Ovary (tissue), 9 donors: ENCODE data around the gene SEC14L1. TPM values are rescaled to one million over a fixed set of nuclear protein-coding genes. Genes with fewer than 3 reads are reported as not detected.

Experiments
- DNase-seq, 5 donors: peaks; one replicate each; pipeline ENCODE4 v3.0.0-alpha.2; 2019 to 2020
- H3K27ac ChIP-seq, 2 donors: fragments of 200-600 bp; one replicate each; pipeline versions ENCODE4 v1.5.1 to v1.8.0; 2019 to 2022
- H3K27me3 ChIP-seq: fragments of 200-600 bp; one replicate; pipeline ENCODE4 v1.8.0; 2022
- H3K36me3 ChIP-seq: fragments of 200-600 bp; sonication (generic); one replicate; pipeline ENCODE4 v1.5.1; 2019
- H3K4me1 ChIP-seq: one replicate; pipeline ENCODE4 v1.8.1; 2013; ENCODE audit warnings: mild to moderate bottlenecking, moderate library complexity; ENCODE audit not compliant: insufficient read depth
- H3K4me3 ChIP-seq: fragments of 200-600 bp; sonication (generic); one replicate; pipeline ENCODE4 v1.5.1; 2017
- H3K9me3 ChIP-seq, 2 donors: fragments of 200-600 bp in 1 of 2; sonication (generic) in 1 of 2; one replicate each; pipeline versions ENCODE4 v1.5.1 to v1.8.1; 2013 to 2019; ENCODE audit warnings: mild to moderate bottlenecking in 1 of 2, moderate library complexity in 1 of 2
- EP300 ChIP-seq: sonication (generic); formaldehyde crosslinking; IDR thresholded peaks from one replicate; pipeline ENCODE4 v1.6.1; 2017; ENCODE audit warnings: antibody characterized with exemption
- POLR2A ChIP-seq: fragments of 450-650 bp; IDR thresholded peaks from one replicate; pipeline ENCODE4 v1.6.1; 2017; ENCODE audit warnings: antibody characterized with exemption, mild to moderate bottlenecking, moderate library complexity
- WGBS, 3 donors: extraction: QIAGEN DNeasy Blood & Tissue Kit in 1 of 3; methylation state at CpG; one replicate each; pipeline versions ENCODE4 v1.1.5 to v1.1.7; 2013 to 2017; 5-methylcytosine and 5-hydroxymethylcytosine counted together
- intact Hi-C, 4 donors: fragments of 100-400 bp; cut with DNase I; formaldehyde crosslinking; loops; one replicate each; pipeline versions ENCODE4 v1.11.0 to v1.15.1; 2022 to 2023
- polyA plus RNA-seq, 2 donors: library from polyadenylated mRNA; stranded (reverse); fragments of 200-250 nt in 1 of 2; fragments of 350-450 nt in 1 of 2; fragmentation: Illumina TruSeq in 1 of 2; extraction: RNeasy Lipid Tissue Mini Kit (QIAGEN cat#74804) in 1 of 2; gene quantifications; one replicate each; pipeline ENCODE4 v1.2.3, GENCODE V29; 2013 to 2014
- total RNA-seq, 7 donors: library from RNA; depleted of rRNA in 2 of 7; stranded (reverse); fragments of >200 nt in 2 of 7; fragmentation: NEBNext Ultra II Directional in 3 of 7; extraction: Animal tissue kit (Norgen Biotek cat#: 25700) in 3 of 7; gene quantifications; one replicate each; pipeline versions ENCODE4 v1.1.0 to v1.2.4, GENCODE V29; 2016 to 2023
- TF ChIP-seq, protein P1 (sequence below), 3 donors: fragments of 450-650 bp in 2 of 3; fragments of 200-600 bp in 1 of 3; IDR thresholded peaks; one replicate each; pipeline versions ENCODE4 v1.5.1 to v1.8.0; 2016 to 2022; ENCODE audit warnings: antibody characterized with exemption in 3 of 3, mild to moderate bottlenecking in 1 of 3
- donor health status: DM: no; HTN: no; CAD: no; lungs with moderate emphysema.
- donor health status: DM: no; HTN: no; CAD: no.
- donor health status: Bipolar disorder and iron deficiency.
- donor health status: DM: yes; HTN: yes; CAD: no.
- donor health status: DM: no; HTN: no; CAD: no.
- donor health status: DM: yes; HTN: yes; CAD: no.

SEC14L1 gene
- total and polyA plus RNA-seq, 9 donors: 29.1 to 78.7 (median 53.7) TPM

GRCh38 chr17:77228816-77229215, 88.0 kb downstream of the SEC14L1 start:
- H3K4me3 ChIP-seq: no peak overlapping the region
- H3K9me3 ChIP-seq: no peaks in the 10 kb centered on the region
- no peak for DNase-seq
- H3K27ac ChIP-seq: no peak overlapping the region
- no peaks in the 10 kb centered on the region for H3K36me3 ChIP-seq
- intact Hi-C loops: no loop called here
- no peaks in the 10 kb centered on the region for H3K27me3 ChIP-seq
- WGBS, 3 donors: 89% methylated on average over 13 of the region's 13 CpGs
- H3K4me1 ChIP-seq: no peaks in the 10 kb centered on the region
- TF ChIP-seq, protein P1, sequence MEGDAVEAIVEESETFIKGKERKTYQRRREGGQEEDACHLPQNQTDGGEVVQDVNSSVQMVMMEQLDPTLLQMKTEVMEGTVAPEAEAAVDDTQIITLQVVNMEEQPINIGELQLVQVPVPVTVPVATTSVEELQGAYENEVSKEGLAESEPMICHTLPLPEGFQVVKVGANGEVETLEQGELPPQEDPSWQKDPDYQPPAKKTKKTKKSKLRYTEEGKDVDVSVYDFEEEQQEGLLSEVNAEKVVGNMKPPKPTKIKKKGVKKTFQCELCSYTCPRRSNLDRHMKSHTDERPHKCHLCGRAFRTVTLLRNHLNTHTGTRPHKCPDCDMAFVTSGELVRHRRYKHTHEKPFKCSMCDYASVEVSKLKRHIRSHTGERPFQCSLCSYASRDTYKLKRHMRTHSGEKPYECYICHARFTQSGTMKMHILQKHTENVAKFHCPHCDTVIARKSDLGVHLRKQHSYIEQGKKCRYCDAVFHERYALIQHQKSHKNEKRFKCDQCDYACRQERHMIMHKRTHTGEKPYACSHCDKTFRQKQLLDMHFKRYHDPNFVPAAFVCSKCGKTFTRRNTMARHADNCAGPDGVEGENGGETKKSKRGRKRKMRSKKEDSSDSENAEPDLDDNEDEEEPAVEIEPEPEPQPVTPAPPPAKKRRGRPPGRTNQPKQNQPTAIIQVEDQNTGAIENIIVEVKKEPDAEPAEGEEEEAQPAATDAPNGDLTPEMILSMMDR (IDR thresholded peaks at IDR 0.05): no peak
- no peak for TF ChIP-seq POLR2A
- no peak for TF ChIP-seq EP300

DNA sequence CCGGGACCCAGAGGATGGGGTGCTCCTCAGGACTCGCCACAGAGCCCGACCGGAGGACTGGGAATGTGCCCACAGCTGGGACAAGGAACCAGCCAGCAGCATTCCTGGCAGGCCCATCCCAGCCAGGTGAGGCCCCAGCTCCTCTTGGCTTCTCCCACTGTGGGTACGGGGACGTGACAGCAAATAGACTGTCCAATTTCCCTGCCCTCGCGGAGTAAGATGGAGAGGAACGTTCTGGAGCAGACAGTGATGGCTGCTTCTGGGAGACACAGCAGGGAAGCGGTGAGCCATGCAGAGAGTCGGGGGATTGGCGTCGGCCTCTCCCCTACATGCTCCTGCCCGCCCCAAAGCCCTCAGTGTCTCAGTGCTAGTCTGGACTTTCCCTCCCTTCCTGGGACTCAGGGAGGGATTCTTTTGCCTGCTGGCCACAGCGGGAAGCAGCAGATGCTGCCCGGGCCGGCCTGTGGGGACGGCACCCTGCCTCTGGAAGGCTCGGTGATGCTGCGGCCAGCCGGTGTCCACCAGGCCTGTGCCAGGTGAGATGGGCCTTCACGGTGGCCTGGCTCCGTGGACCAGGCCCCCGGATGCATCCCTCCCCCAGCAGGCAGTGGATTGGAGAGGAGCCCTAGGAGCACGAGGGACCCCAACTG, 89.1 kb downstream of the SEC14L1 start:
- intact Hi-C loops: loop anchor here in 1 of 4 donors (10.0 kb wide), 1 partner anchor 55 kb away; no protein-coding TSS in a partner anchor
- 89 to 91% (median 89%) methylated on average over 22 to 25 of the region's 25 CpGs for WGBS, 3 donors

GRCh38 chr17:77230436-77230830, 89.7 kb downstream of the SEC14L1 start:
- intact Hi-C loops: loop anchor here in 1 of 4 donors (10.0 kb wide), 1 partner anchor 56 kb away; no protein-coding TSS in a partner anchor
- Histone ChIP-seq H3K4me3 (no peak overlapping the region), H3K9me3 (no peaks in the 10 kb centered on the region), H3K4me1 (no peaks in the 10 kb centered on the region), H3K27ac (no peak overlapping the region), H3K27me3 (no peaks in the 10 kb centered on the region), H3K36me3 (no peaks in the 10 kb centered on the region)
- DNase-seq: no peak
- 83 to 89% (median 86%) methylated on average over 6 of the region's 6 CpGs for WGBS, 3 donors
- no peak for TF ChIP-seq EP300
- TF ChIP-seq POLR2A: no peak
- TF ChIP-seq, protein P1 (IDR thresholded peaks at IDR 0.05): no peak

More for the DNA sequence above, 89.1 kb downstream of the SEC14L1 start:
- H3K4me1 ChIP-seq: no peaks in the 10 kb centered on the region
- no peak for DNase-seq
- no peak overlapping the region for H3K27ac ChIP-seq
- no peak for TF ChIP-seq EP300
- no peak for TF ChIP-seq POLR2A
- TF ChIP-seq, protein P1 (IDR thresholded peaks at IDR 0.05): no peak
- H3K36me3 ChIP-seq: no peaks in the 10 kb centered on the region
- H3K4me3 ChIP-seq: no peak overlapping the region
- no peaks in the 10 kb centered on the region for H3K9me3 ChIP-seq
- no peaks in the 10 kb centered on the region for H3K27me3 ChIP-seq

DNA sequence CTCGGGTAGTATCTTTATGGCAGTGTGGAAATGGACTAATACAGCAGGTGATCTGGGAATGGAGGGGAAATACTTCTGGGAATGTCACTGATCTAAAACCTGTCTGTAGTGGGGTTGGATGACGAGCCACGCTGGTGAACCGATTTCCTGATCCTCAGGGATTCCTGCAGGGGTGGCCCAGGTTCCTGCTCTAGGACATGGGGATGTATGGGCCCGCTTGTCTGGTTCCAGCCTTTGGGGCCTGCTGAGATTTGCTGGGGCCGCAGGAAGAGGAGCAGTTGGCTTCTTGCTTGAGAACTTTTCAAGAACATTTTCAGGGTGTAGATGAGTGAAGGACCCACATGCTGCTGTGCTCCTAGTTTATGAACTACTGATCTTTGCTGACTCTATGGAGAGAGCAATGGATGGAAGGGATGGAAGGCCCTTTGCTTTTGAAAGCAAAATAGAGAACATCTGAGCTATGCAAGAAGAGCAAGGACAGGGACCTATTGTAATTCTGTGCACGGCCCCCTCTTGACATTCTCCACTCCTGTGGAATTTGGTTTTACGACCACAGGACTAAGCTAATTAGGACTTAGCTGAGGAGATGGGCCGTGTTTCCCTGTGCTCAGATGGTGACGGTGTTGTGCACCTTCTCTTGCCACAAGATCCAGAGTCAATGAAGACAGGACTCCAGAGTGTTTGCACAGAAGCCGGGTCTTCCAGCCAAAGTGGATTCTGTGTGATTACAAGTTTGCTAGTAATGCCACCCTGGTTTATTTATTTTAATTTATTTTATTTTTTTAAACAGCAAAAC, 90.5 kb downstream of the SEC14L1 start:
- Histone ChIP-seq H3K27me3 (no peaks in the 10 kb centered on the region), H3K4me1 (no peaks in the 10 kb centered on the region), H3K4me3 (no peak overlapping the region), H3K9me3 (no peaks in the 10 kb centered on the region), H3K27ac (no peak overlapping the region), H3K36me3 (no peaks in the 10 kb centered on the region)
- DNase-seq: no peak
- TF ChIP-seq, protein P1 (IDR thresholded peaks at IDR 0.05): no peak
- no peak for TF ChIP-seq POLR2A
- TF ChIP-seq EP300: no peak
- intact Hi-C loops: loop anchor here in 1 of 4 donors (10.0 kb wide), 1 partner anchor 56 kb away; no protein-coding TSS in a partner anchor
- 91 to 93% (median 93%) methylated on average over 11 of the region's 11 CpGs for WGBS, 3 donors
